ENCODE results near the gene CXCR4. TPM values are rescaled to one million over a fixed set of nuclear protein-coding genes. Genes with fewer than 3 reads are reported as not detected.

CXCR4 gene
- polyA plus RNA-seq, 1 of the 3 experiments (the other 2 are of a cell fraction) = 0.48 TPM

GRCh38 chr2:136149011-136149410, 31.1 kb upstream of the CXCR4 start (continued):
- no peak for TF ChIP-seq TCF12 (IDR thresholded peaks at IDR 0.05)
- TF ChIP-seq, protein P1, sequence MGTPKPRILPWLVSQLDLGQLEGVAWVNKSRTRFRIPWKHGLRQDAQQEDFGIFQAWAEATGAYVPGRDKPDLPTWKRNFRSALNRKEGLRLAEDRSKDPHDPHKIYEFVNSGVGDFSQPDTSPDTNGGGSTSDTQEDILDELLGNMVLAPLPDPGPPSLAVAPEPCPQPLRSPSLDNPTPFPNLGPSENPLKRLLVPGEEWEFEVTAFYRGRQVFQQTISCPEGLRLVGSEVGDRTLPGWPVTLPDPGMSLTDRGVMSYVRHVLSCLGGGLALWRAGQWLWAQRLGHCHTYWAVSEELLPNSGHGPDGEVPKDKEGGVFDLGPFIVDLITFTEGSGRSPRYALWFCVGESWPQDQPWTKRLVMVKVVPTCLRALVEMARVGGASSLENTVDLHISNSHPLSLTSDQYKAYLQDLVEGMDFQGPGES (IDR thresholded peaks at IDR 0.05; ENCODE audit: low read depth, low read length) = no peak
- no peak for TF ChIP-seq EP300 (IDR thresholded peaks at IDR 0.05; ENCODE audit: borderline replicate concordance in 1 of 2, low read depth in 1 of 2, low read length in 1 of 2)
- TF ChIP-seq RAD21 (IDR thresholded peaks at IDR 0.05; ENCODE audit: low read length) = no peak

DNA sequence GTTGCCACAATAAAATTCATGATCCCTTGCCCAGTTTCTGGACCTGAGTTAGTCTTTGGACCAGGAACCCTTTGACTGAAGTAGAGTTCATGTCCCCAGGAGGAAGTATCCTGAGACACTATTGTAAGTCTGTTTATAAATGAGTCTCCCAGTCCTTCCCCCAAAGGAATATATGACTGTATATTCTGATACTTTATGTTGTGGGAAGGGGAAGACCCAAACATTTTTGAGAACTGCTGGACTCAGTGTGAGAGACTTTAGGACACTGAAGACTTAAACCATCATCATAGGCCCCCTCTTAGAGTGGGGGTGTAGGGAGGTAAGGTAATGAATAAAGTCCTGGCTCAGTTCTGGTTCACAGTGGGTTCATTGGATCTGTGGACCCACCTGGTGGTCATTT, 28.6 kb upstream of the CXCR4 start:
- no peak for DNase-seq
- Histone ChIP-seq H3K79me2 (ENCODE audit: insufficient read depth) (no peaks in the 10 kb centered on the region), H3K27ac (ENCODE audit: low read depth in 2 of 2, low read length in 1 of 2) (no peak overlapping the region), H3K9ac (no peak overlapping the region), H3K36me3 (replicated peaks in 1 of 2; ENCODE audit: control insufficient read depth in 1 of 2, insufficient read depth in 2 of 2, low read length in 1 of 2) (no peaks in the 10 kb centered on the region), H4K20me1 (ENCODE audit: insufficient read depth) (no peaks in the 10 kb centered on the region), H3K27me3 (ENCODE audit: insufficient read depth) (no peaks in the 10 kb centered on the region), H2AFZ (ENCODE audit: low read depth) (no peak overlapping the region), H3K4me2 (no peak overlapping the region), H3K9me2 (no peaks in the 10 kb centered on the region), H3K4me1 (ENCODE audit: control insufficient read depth in 1 of 2, insufficient read depth in 2 of 2, low read depth in 1 of 2, low read length in 1 of 2) (peaks cover 0 to 26% of the 10 kb centered on the region in 2 experiments; a peak in 2 of 4 replicates), H3F3A (replicated peaks; ENCODE audit: insufficient read depth) (no peaks in the 10 kb centered on the region), H3K4me3 (ENCODE audit: low read depth in 2 of 2, low read length in 1 of 2) (no peak overlapping the region), H3K9me3 (no peaks in the 10 kb centered on the region)
- ChIA-PET CTCF (no interaction called here), POLR2A (no interaction called here)
- TF ChIP-seq RFX5 (IDR thresholded peaks at IDR 0.05; ENCODE audit: low read length) (no peak), EP300 (IDR thresholded peaks at IDR 0.05; ENCODE audit: borderline replicate concordance in 1 of 2, low read depth in 1 of 2, low read length in 1 of 2) (no peak), TAF1 (IDR thresholded peaks at IDR 0.05; ENCODE audit: borderline replicate concordance, low read depth, low read length) (no peak), GATA2 (CRISPR knock-in tag; IDR thresholded peaks at IDR 0.05) (no peak), JUND (IDR thresholded peaks at IDR 0.05) (no peak), EZH2phosphoT487 (IDR thresholded peaks at IDR 0.05; ENCODE audit: borderline replicate concordance, low read depth) (no peak), GABPA (IDR thresholded peaks at IDR 0.05; ENCODE audit: low read depth) (no peak), POLR2AphosphoS5 (IDR thresholded peaks at IDR 0.05; ENCODE audit: low read depth, low read length) (no peak), MXI1 (IDR thresholded peaks at IDR 0.05; ENCODE audit: low read depth, low read length) (no peak)

DNA sequence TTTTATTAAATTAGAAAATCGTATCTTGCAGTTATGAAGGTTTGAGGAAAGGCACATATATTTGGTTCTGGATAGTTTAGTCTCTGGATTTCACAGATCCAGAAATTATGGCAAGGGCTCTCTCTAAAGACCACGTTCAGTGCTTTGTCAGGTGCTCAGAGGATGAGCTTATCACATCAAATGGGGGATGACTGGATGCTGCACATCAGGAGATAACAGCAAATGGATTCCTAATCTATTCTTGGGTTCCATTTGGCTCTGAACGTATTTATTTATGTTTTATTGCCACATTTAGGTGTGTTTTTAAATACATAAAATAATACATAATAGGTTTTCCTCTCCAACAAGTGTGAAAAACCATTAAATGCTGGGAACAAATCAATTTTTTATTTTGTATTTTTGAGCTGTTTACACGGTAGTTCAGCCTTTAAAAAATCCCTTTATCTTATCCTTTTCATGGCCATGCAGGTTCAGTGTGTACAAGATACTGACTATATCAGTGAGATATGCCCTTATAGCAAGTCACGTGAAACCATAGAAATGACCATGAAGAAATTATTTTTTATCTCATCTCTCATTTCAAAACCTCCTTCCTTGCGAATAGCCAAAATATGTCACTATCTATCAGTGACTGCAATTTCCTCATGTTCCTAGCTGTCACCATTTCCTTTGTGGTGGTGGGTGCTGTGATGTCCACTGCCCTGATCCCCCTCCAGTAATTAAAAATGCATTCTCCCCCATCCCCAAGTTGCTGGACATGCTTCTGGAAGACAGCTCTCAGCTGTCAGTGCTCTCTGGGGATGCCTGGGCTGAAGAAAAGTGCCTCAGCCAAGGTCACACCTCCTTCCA, 25.9 kb upstream of the CXCR4 start:
- no peaks in the 10 kb centered on the region for H3K9me2 ChIP-seq
- H3K4me2 ChIP-seq = no peak overlapping the region
- peak; percentile 38 for DNase-seq
- H2AFZ ChIP-seq (ENCODE audit: low read depth) = no peak overlapping the region
- H3K79me2 ChIP-seq (ENCODE audit: insufficient read depth) = no peaks in the 10 kb centered on the region
- peak overlapping the region in 1 of 2 experiments; percentile 88; a peak in 2 of 4 replicates for H3K27ac ChIP-seq (ENCODE audit: low read depth in 2 of 2, low read length in 1 of 2)
- H3K4me3 ChIP-seq (ENCODE audit: low read depth in 2 of 2, low read length in 1 of 2) = no peak overlapping the region
- ChIA-PET CTCF (interaction anchor here (1.1 to 2.1 kb wide), 4 partner anchors 12 to 147 kb away, joined by 3 to 5 read pairs (median 4); no protein-coding TSS in a partner anchor), POLR2A (interaction anchor here (1.6 kb wide), 2 partner anchors 25 to 27 kb away, joined by 3 to 4 read pairs; no protein-coding TSS in a partner anchor)
- no peaks in the 10 kb centered on the region for H3F3A ChIP-seq (replicated peaks; ENCODE audit: insufficient read depth)
- no peaks in the 10 kb centered on the region for H3K27me3 ChIP-seq (ENCODE audit: insufficient read depth)
- 16% methylated on average over 6 of the region's 6 CpGs for WGBS (ENCODE audit: low lambda C conversion rate)
- no peaks in the 10 kb centered on the region for H4K20me1 ChIP-seq (ENCODE audit: insufficient read depth)
- no peaks in the 10 kb centered on the region for H3K36me3 ChIP-seq (replicated peaks in 1 of 2; ENCODE audit: control insufficient read depth in 1 of 2, insufficient read depth in 2 of 2, low read length in 1 of 2)
- no peaks in the 10 kb centered on the region for H3K9me3 ChIP-seq
- H3K9ac ChIP-seq = no peak overlapping the region
- H3K4me1 ChIP-seq (ENCODE audit: control insufficient read depth in 1 of 2, insufficient read depth in 2 of 2, low read depth in 1 of 2, low read length in 1 of 2) = peaks cover 0 to 29% of the 10 kb centered on the region in 2 experiments; a peak in 2 of 4 replicates
- no peak for TF ChIP-seq ELF1 (IDR thresholded peaks at IDR 0.05)
- TF ChIP-seq, protein P1 (IDR thresholded peaks at IDR 0.05; ENCODE audit: low read depth, low read length) = no peak
- no peak for TF ChIP-seq MEF2A (IDR thresholded peaks at IDR 0.05; ENCODE audit: borderline replicate concordance, low read depth)
- no peak for TF ChIP-seq USF1 (IDR thresholded peaks at IDR 0.05; ENCODE audit: borderline replicate concordance, low read depth)
- no peak for TF ChIP-seq GABPA (IDR thresholded peaks at IDR 0.05; ENCODE audit: low read depth)
- TF ChIP-seq TCF12 (IDR thresholded peaks at IDR 0.05) = no peak
- no peak for TF ChIP-seq SMC3 (IDR thresholded peaks at IDR 0.05; ENCODE audit: low read depth, low read length)
- TF ChIP-seq RXRA (IDR thresholded peaks at IDR 0.05; ENCODE audit: borderline replicate concordance, low read depth) = no peak
- TF ChIP-seq, protein P2, sequence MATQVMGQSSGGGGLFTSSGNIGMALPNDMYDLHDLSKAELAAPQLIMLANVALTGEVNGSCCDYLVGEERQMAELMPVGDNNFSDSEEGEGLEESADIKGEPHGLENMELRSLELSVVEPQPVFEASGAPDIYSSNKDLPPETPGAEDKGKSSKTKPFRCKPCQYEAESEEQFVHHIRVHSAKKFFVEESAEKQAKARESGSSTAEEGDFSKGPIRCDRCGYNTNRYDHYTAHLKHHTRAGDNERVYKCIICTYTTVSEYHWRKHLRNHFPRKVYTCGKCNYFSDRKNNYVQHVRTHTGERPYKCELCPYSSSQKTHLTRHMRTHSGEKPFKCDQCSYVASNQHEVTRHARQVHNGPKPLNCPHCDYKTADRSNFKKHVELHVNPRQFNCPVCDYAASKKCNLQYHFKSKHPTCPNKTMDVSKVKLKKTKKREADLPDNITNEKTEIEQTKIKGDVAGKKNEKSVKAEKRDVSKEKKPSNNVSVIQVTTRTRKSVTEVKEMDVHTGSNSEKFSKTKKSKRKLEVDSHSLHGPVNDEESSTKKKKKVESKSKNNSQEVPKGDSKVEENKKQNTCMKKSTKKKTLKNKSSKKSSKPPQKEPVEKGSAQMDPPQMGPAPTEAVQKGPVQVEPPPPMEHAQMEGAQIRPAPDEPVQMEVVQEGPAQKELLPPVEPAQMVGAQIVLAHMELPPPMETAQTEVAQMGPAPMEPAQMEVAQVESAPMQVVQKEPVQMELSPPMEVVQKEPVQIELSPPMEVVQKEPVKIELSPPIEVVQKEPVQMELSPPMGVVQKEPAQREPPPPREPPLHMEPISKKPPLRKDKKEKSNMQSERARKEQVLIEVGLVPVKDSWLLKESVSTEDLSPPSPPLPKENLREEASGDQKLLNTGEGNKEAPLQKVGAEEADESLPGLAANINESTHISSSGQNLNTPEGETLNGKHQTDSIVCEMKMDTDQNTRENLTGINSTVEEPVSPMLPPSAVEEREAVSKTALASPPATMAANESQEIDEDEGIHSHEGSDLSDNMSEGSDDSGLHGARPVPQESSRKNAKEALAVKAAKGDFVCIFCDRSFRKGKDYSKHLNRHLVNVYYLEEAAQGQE (IDR thresholded peaks at IDR 0.05; ENCODE audit: low read depth, low read length) = no peak

Data from SK-N-SH (cell line).